Upper lobe of left lung (tissue), 6 donors: ENCODE results near the gene NCAN. TPM values are rescaled to one million over a fixed set of nuclear protein-coding genes. Genes with fewer than 3 reads are reported as not detected.

Experiments
- ATAC-seq, 2 donors: fragments of 200-7000 bp; cut with Tn5 transposase; one replicate each; pipeline ENCODE4 v1.9.1; 2022; ENCODE audit warnings: mild to moderate bottlenecking in 2 of 2, moderate library complexity in 2 of 2; ENCODE audit not compliant: low FRiP score in 2 of 2
- DNase-seq, 2 donors: peaks; one replicate each; pipeline ENCODE4 v3.0.0-alpha.2; 2019 to 2020
- H3K27ac ChIP-seq, 4 donors: fragments of 200-600 bp; sonication (generic); one replicate each; pipeline ENCODE4 v1.5.1; 2016 to 2019
- H3K27me3 ChIP-seq, 4 donors: fragments of 200-600 bp; sonication (generic); one replicate each; pipeline ENCODE4 v1.5.1; 2017 to 2019
- H3K36me3 ChIP-seq, 4 donors: fragments of 200-600 bp; sonication (generic); one replicate each; pipeline ENCODE4 v1.5.1; 2016 to 2019
- H3K4me1 ChIP-seq, 4 donors: fragments of 200-600 bp; sonication (generic); one replicate each; pipeline ENCODE4 v1.5.1; 2018 to 2019
- H3K4me3 ChIP-seq, 4 donors: fragments of 200-600 bp; sonication (generic); one replicate each; pipeline ENCODE4 v1.5.1; 2017 to 2019; ENCODE audit warnings: mild to moderate bottlenecking in 2 of 4, moderate library complexity in 1 of 4
- H3K9me3 ChIP-seq, 4 donors: fragments of 200-600 bp; sonication (generic); one replicate each; pipeline ENCODE4 v1.5.1; 2018 to 2019
- CTCF ChIP-seq, 6 experiments: fragments of 450-650 bp in 4 of 6; fragments of 200-600 bp in 2 of 6; sonication (generic) in 2 of 6; IDR thresholded peaks; one replicate each; pipeline ENCODE4 v1.5.1; 2016 to 2019; ENCODE audit warnings: antibody characterized with exemption in 6 of 6
- EP300 ChIP-seq, 4 donors: sonication (generic); formaldehyde crosslinking; IDR thresholded peaks; one replicate each; pipeline ENCODE4 v1.5.1; 2017; ENCODE audit warnings: antibody characterized with exemption in 4 of 4, control low read depth in 2 of 4
- POLR2A ChIP-seq, 4 donors: fragments of 450-650 bp; IDR thresholded peaks; one replicate each; pipeline ENCODE4 v1.5.1; 2016 to 2017; ENCODE audit warnings: antibody characterized with exemption in 4 of 4, mild to moderate bottlenecking in 2 of 4
- POLR2AphosphoS5 ChIP-seq, 2 donors: sonication (generic); formaldehyde crosslinking; IDR thresholded peaks; one replicate each; pipeline ENCODE4 v1.5.1; 2017; ENCODE audit warnings: antibody characterized with exemption in 2 of 2
- WGBS, 2 donors: methylation state at CpG; one replicate each; pipeline ENCODE4 v1.1.5; 2017 to 2018; 5-methylcytosine and 5-hydroxymethylcytosine counted together
- total RNA-seq, 6 donors: library from RNA; depleted of rRNA in 4 of 6; stranded (reverse); fragments of >200 nt in 4 of 6; gene quantifications; one replicate each; pipeline versions ENCODE4 v1.1.0 to v1.2.1, GENCODE V29; 2016 to 2021
- donor health status: DM: no; HTN: no; CAD: no; lungs with moderate emphysema.
- donor health status: DM: no; HTN: yes; CAD: no; lungs with severe emphysema.

The NCAN gene
- total RNA-seq, 6 donors from 2014 or later, result 3.1 TPM; not detected in 5

GRCh38 chr19:19223636-19224035, 11.9 kb downstream of the NCAN start:
- H3K4me3 ChIP-seq, result no peak overlapping the region
- H3K9me3 ChIP-seq, result no peaks in the 10 kb centered on the region
- WGBS, 2 donors, result 68 to 73% methylated on average over 6 of the region's 6 CpGs
- TF ChIP-seq POLR2AphosphoS5 (IDR thresholded peaks at IDR 0.05) (no peak), EP300 (IDR thresholded peaks at IDR 0.05) (no peak), CTCF (IDR thresholded peaks at IDR 0.05) (no peak), POLR2A (IDR thresholded peaks at IDR 0.05) (no peak)
- peaks cover 0 to 14% (median 8%) of the 10 kb centered on the region in 4 donors for H3K4me1 ChIP-seq
- peaks cover 0 to 13% (median 5%) of the 10 kb centered on the region in 4 donors for H3K27me3 ChIP-seq
- no peaks in the 10 kb centered on the region for H3K36me3 ChIP-seq
- DNase-seq (no peak), ATAC-seq (no peak)
- no peak overlapping the region for H3K27ac ChIP-seq

- 47 to 67% methylated on average over 7 to 14 of the region's 17 CpGs for WGBS, 2 donors
- H3K4me3 ChIP-seq, result peak overlapping the region in 3 of 4 donors; percentile 41 to 52 (median 51)
- H3K4me1 ChIP-seq, result peaks cover 0 to 14% (median 8%) of the 10 kb centered on the region in 4 donors
- H3K27me3 ChIP-seq, result peaks cover 0 to 13% (median 5%) of the 10 kb centered on the region in 4 donors
- TF ChIP-seq POLR2AphosphoS5 (IDR thresholded peaks at IDR 0.05), result no peak
- no peak for TF ChIP-seq EP300 (IDR thresholded peaks at IDR 0.05)
- TF ChIP-seq CTCF (IDR thresholded peaks at IDR 0.05), result no peak
- H3K36me3 ChIP-seq, result no peaks in the 10 kb centered on the region
- no peaks in the 10 kb centered on the region for H3K9me3 ChIP-seq
- no peak overlapping the region for H3K27ac ChIP-seq
- DNase-seq (no peak), ATAC-seq (no peak)
Measured at GRCh38 chr19:19224150-19224851, 12.5 kb downstream of the NCAN start.

GRCh38 chr19:19224852-19225494, 13.2 kb downstream of the NCAN start:
- Histone ChIP-seq H3K27me3 (peaks cover 0 to 13% (median 5%) of the 10 kb centered on the region in 4 donors), H3K36me3 (no peaks in the 10 kb centered on the region), H3K27ac (no peak overlapping the region), H3K4me3 (peak overlapping the region; percentile 18 to 52 (median 46)), H3K9me3 (no peaks in the 10 kb centered on the region), H3K4me1 (peaks cover 0 to 14% (median 8%) of the 10 kb centered on the region in 4 donors)
- TF ChIP-seq POLR2A (IDR thresholded peaks at IDR 0.05) (no peak), CTCF (IDR thresholded peaks at IDR 0.05) (peak; percentile 52 to 87 (median 80)), POLR2AphosphoS5 (IDR thresholded peaks at IDR 0.05) (no peak), EP300 (IDR thresholded peaks at IDR 0.05) (no peak)
- DNase-seq (peak; percentile 76 to 94), ATAC-seq (peak; percentile 61 to 71)
- 3 to 17% methylated on average over 1 to 17 of the region's 59 CpGs for WGBS, 2 donors

- TF ChIP-seq EP300 (IDR thresholded peaks at IDR 0.05), result no peak
- TF ChIP-seq CTCF (IDR thresholded peaks at IDR 0.05), result no peak
- TF ChIP-seq POLR2AphosphoS5 (IDR thresholded peaks at IDR 0.05), result no peak
- TF ChIP-seq POLR2A (IDR thresholded peaks at IDR 0.05), result no peak
- ATAC-seq (no peak), DNase-seq (no peak)
- no peaks in the 10 kb centered on the region for H3K9me3 ChIP-seq
- H3K4me1 ChIP-seq, result peaks cover 0 to 14% (median 8%) of the 10 kb centered on the region in 4 donors
- H3K27ac ChIP-seq, result no peak overlapping the region
- H3K4me3 ChIP-seq, result no peak overlapping the region
- WGBS, 2 donors, result 75 to 82% methylated on average over 1 to 5 of the region's 5 CpGs
- H3K36me3 ChIP-seq, result no peaks in the 10 kb centered on the region
- H3K27me3 ChIP-seq, result peaks cover 0 to 13% (median 5%) of the 10 kb centered on the region in 4 donors
Measured at GRCh38 chr19:19226204-19226603, 14.4 kb downstream of the NCAN start.
